ENCODE results near the gene PLK2.

The PLK2 gene

DNA sequence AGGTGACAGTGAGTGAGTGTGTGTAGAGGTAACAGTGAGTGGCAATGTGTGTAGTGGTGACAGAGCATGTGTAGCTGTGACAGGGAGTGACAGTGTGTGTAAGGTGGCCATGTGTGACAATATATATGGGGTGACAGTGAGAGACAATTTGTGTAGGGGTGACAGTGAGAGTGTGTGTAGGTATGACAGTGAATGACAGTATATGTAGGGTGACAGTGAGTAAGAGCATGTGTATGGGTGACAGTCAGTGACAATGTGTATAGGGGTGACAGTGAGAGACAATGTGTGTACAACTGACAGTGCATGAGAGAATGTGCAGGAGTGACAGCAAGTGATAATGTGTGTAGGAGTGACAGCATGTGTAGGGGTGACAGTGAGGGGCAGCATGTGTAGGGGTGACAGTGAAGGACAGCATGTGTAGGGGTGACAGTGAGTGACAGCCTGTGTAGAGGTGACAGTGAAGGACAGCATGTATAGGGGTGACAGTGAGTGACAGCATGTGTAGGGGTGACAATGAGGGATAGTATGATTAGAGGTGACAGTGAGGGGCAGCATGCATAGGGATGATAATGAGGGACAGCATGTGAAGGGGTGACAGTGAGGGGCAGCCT lies 21.3 kb upstream of the PLK2 start:
- no peak for DNase-seq

- no peak for DNase-seq
Measured at GRCh38 chr5:58477760-58478376, 18.0 kb upstream of the PLK2 start.

DNA sequence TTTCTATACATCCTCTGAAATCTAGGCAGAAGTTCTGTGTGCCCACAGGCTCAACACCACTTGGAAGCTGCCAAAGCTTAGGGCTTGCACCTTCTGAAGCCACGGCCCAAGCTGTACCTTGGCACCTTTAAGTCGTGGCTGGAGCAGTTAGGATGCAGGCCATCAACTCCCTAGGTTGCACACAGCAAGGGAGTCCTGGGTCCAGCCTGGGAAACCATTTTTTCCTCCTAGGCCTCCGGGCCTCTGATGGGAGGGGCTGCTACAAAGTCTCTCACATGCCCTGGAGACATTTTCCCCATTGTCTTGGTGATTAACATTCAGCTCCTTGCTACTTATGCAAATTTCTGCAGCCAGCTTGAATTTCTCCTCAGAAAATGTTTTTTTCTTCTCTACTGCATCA lies 15.5 kb upstream of the PLK2 start:
- DNase-seq: no peak

- no peak for DNase-seq
Measured at GRCh38 chr5:58469896-58470295, 10.0 kb upstream of the PLK2 start.

GRCh38 chr5:58466939-58467338 lies 7.1 kb upstream of the PLK2 start:
- DNase-seq: no peak

DNA sequence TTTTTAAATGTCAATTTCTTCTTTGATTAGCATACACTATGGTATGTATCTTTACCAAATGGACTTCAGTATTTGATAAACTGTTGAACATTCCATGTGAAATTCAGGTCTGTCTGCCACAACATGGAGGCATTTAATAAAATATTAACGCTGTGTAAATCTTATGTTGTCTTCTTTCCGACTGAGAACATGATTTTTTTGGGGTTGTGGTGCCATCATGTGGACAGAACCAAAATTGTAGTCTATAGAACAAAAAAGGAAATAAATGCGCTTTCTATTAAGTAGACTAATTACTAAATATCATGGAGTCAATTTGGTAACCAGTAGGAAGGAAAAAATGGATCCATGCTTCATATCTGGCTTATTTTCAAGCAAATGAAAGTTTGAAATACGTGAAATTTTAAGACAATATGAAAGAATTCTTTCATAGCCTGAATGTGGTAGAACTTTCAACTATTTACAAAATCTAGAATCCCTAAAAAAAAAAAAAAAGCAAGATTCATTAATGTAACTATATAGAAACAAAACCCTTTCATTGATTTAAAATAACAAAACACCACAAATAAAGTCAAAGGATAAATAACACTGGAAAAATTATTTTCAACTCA lies 2.8 kb upstream of the PLK2 start:
- peak in 8 of 56 donors; percentile 1 to 40 (median 8) for DNase-seq

DNA sequence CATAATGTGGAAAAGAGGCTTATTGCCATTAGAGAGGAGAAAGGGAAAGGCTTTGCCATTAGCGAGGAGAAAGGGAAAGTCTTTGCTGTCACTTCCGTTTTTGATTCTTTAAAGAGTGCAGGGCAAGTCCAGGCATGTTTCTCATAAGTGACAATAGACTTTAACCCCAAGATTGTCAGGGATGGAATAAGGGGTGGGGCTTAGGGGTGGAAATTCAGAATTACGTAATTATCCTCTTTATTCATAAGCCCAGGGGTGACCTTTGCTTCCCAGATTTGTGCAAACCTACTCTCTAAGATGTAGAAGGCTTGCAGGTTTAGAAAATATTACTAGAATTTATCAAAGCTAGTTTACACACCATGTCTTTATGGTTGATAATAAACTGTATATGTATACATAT lies 2.3 kb upstream of the PLK2 start:
- DNase-seq: no peak

- DNase-seq: peak; percentile 7 to 93 (median 82)
Measured at GRCh38 chr5:58460732-58461286, 923 bp upstream of the PLK2 start.

DNA sequence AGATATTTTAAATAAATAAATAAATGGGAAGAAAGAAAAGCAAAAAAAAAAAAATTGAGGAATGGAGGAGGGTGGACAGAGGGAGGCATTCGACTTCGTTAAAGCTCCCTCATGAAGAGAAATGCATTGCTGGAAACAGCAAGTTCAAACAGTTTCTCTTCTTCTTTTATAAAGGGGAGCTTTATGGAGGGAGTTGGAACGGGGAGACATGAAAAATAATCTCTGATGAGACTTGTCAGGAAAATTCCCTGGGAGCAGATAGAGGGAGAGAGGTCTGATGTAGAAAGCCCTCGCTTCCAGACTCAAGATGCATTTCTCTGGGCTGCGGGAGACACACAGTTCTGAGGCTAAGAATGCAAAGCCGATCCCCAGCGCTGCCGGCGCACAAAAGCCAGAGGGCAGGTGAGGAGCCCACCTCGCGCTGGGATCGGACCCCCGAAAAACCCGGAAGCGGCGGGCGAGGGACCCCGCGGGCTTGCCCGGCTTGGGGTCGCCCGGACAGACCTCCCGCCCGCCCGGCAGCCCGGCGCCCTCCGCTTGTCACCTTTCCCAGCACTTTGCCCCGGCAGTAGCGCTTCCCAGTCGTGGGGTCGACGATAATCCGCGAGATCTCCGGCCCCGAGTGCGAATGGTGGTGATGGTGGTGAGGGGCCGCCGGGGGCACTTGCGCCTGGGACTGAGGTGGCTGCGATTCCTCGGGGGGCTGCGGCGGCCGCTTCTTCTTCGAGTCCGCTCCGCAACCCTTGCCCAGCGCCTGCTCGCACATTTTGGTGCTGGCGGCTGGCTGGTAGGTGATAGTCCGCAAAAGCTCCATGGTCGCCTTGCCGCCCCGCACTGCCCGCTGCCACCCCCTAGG lies 512 bp downstream of the PLK2 start:
- DNase-seq: peak in 20 of 56 donors; percentile 15 to 52 (median 28)

DNA sequence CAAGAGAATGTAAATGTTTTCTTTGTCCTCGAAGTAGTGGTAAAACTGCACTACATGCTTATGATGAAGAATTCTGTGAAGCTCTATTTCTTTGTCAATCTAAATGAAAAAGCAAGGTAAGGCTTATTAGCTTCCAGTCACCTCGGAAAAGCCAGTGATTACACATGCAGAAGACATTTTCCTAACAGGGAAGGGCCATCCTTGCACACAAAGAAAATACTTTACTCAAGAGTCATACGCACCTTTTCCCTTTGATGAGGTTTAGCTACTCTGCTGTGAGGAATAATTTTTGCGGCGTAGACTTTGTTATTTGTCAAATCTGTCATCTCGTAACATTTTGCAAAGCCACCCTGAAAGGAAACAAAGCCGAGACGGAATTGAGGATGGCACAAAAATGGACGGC lies 1.1 kb downstream of the PLK2 start:
- no peak for DNase-seq

GRCh38 chr5:58458141-58458742 lies 1.6 kb downstream of the PLK2 start:
- no peak for DNase-seq

DNA sequence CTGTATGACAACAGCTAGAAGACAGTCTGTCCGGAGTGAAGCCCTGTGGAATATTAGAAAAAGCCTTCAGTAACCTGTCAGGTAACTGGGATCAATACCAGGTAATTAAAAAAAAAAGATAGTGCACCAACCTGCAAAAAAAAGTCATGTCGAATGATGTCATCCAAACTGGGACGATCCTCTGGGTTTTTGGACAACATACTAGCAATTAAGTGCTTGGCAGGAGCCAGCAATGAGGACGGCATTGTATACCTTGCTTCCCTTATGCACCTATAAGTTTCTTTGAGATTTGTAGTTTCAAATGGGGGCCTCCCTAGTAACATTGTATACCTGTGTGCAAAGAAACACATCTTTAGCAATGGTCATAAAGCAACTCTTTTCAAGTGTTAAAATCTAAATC lies 2.8 kb downstream of the PLK2 start:
- no peak for DNase-seq

DNA sequence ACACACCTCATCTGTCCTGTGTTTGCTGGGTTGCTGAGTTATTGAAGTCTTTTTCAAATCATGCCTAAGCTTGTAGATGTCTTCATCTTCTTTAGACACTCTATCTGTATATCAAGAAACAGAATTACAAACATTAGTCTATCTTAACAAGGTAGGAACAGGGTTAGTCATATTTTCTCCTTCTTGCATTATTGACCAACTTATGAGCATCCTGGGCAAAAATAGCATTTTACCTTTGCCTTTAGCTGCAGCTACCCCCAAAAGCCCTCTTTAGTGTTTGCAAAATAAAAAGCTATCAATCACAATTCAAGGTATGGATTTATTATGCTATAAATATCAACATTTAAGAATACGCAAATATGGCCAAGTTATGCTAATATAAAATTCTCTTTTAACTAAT lies 3.4 kb downstream of the PLK2 start:
- DNase-seq: no peak

DNA sequence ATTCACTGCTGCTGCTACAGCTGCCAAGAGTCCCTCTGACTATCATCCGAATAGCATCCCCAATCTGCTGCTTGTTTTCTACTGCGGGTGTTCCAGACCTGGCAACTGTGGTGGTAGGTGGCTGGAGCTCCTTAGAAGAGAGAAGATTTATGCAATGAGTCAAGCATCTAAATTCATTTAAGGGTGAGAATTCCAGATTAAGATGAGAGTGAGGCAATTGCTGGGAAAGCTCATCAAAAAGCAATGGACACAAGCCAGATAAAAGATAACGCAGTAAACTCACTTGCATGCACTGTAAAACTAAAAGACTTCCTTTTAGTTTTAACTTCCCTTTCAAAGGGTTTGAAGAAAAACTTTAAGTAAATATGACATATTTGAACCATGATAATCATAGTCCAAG lies 3.9 kb downstream of the PLK2 start:
- DNase-seq: no peak

DNA sequence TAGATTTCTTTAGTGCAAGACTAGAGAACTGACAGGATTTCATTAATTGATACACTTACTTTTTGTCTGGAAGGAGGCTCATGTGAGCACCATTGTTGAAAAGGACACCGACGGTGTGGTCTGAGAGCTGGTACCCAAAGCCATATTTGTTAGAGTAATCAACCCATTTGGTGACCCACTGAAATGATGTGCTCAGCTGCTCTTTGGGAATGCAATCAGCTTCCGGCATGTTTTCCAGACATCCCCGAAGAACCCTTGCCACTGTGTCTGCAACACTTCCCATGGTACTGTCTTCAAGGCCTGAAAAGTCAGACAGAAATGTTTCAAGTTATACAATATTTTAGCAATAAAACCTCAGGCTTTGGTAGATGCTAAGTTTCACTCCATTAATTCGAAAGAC lies 4.4 kb downstream of the PLK2 start:
- no peak for DNase-seq

DNA sequence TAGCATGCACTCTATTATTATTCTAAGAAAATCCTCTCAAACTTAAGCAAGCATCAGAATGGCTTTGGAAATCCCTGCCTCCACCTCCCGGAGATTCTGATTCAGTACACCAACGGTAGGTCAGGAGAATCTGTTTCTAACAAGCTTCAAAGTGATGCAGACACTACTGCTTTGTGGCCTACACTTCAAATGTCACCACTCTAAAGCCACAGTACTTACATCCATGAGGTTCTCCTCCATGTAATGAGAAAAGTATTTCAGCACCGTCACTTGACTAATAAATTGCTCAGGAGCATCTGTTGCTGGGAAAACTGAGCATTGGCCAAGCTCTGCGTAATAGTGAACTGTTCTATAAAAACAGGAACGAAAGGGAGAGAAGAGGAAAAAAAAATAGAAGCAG lies 4.8 kb downstream of the PLK2 start:
- no peak for DNase-seq

- no peak for DNase-seq
Measured at GRCh38 chr5:58454025-58454424, 5.9 kb downstream of the PLK2 start.

GRCh38 chr5:58453306-58453705 lies 6.6 kb downstream of the PLK2 start:
- no peak for DNase-seq

GRCh38 chr5:58452566-58453258 lies 7.2 kb downstream of the PLK2 start:
- no peak for DNase-seq

DNA sequence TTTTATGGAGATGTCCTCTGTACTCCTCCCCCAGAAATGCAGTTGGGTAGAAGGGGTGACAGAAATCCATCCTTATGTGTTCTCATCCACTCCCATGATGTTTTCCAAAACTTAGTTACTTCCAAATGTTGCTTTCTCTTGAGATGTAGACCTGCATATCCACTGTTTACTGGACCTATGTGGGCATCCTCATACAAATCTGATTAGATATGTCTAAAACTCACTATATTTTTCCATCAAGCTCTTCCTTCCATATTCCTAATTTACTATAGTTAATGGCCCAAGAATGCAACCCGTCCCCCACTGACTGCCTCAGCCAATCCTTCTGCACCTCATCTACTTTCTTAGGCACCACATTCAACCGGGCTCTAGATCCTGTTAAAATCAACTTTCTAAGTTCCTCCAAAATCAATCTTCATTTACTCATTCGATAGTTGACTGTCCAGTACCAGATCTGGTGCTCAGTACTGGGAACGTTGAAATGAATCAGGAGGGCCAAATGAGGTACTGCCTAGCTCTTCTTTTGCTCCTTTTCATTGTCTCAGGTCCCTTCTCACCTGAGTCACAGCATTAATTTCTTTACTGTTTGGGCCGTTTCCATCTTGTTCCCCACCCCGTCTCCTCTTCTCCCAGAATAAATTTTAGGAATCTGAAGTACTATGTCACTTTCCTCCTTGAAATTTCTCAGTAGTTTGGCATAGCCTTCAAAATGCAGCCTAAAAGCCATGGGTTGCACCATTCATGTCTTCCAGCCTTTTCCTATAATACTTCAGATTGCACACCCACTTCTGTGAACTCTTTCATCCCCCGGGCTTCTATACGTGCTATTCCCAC lies 7.9 kb downstream of the PLK2 start:
- DNase-seq: no peak

Measured in nucleus accumbens (tissue), 56 donors.